ENCODE data around the gene PLCL2.

PLCL2 gene

DNA sequence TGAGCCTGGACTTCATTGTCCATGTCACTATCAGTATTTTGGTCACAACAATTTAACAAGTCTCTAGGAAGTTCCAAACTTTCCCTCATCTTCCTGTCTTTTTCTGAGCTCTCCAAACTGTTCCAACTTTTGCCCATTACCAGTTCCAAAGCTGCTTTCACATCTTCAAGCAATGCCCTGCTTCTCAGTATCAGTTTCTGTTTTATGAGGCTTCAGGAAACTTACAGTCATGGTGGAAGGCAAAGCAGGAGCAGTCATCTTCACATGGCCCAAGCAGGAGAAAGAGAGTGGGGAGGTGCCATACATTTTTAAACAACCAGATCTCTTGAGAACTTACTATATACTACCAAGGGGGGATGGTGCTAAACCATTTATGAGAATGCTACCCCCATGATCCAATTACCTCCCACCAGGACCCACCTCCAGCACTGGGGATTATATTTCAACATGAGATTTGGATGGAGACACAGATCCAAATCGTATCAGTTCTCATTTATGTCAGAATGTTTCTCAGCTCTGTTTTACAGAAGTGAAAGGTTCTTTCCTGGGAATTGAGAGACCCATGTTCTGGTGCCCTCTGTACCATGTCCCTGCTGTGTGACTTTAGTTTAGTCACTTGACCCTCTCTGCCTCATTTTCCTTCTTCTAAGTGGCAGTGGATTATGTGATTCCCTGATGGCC, 169.7 kb downstream of the PLCL2 start:
- Histone ChIP-seq H4K20me1 (ENCODE audit: control insufficient read depth, insufficient read depth, low read depth, low read length) (no peaks in the 10 kb centered on the region), H3K36me3 (ENCODE audit: control insufficient read depth, low read length) (peaks cover 9% of the 10 kb centered on the region), H3K9me2 (replicated peaks; ENCODE audit: control insufficient read depth, low read length) (no peaks in the 10 kb centered on the region), H3F3A (ENCODE audit: control insufficient read depth, insufficient read depth) (no peaks in the 10 kb centered on the region), H3K4me2 (ENCODE audit: low read length) (no peak overlapping the region), H3K27me3 (ENCODE audit: control insufficient read depth, low read length) (no peaks in the 10 kb centered on the region), H3K4me1 (ENCODE audit: control insufficient read depth, low read length) (no peaks in the 10 kb centered on the region), H3K9me3 (ENCODE audit: control insufficient read depth, insufficient read depth, low read length) (no peaks in the 10 kb centered on the region), H3K4me3 (ENCODE audit: low read length) (no peak overlapping the region), H3K27ac (ENCODE audit: low read depth, low read length) (no peak overlapping the region), H3K79me2 (ENCODE audit: control insufficient read depth, low read length) (no peaks in the 10 kb centered on the region)
- TF ChIP-seq, protein P1, sequence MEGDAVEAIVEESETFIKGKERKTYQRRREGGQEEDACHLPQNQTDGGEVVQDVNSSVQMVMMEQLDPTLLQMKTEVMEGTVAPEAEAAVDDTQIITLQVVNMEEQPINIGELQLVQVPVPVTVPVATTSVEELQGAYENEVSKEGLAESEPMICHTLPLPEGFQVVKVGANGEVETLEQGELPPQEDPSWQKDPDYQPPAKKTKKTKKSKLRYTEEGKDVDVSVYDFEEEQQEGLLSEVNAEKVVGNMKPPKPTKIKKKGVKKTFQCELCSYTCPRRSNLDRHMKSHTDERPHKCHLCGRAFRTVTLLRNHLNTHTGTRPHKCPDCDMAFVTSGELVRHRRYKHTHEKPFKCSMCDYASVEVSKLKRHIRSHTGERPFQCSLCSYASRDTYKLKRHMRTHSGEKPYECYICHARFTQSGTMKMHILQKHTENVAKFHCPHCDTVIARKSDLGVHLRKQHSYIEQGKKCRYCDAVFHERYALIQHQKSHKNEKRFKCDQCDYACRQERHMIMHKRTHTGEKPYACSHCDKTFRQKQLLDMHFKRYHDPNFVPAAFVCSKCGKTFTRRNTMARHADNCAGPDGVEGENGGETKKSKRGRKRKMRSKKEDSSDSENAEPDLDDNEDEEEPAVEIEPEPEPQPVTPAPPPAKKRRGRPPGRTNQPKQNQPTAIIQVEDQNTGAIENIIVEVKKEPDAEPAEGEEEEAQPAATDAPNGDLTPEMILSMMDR (IDR thresholded peaks at IDR 0.05; ENCODE audit: low read depth, low read length, poor library complexity, severe bottlenecking): no peak
- no peak for TF ChIP-seq EZH2phosphoT487 (IDR thresholded peaks at IDR 0.05; ENCODE audit: borderline replicate concordance, low read length)

DNA sequence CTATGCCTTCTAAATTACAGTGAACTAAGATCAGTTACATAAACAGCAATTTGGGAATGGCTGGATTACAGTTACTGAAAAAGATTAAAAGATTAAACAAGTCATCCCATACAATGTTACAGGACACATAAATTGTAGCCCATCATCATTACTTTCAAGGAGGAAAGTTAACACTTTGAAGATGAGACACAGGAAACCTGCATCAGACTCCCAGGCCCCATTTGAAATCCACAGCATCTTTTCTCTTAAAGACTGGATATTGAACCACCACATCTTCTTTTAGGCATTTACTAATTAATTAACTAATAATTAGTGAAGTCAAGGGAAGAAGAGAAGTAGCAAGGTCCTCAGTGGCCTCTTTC, 170.2 kb downstream of the PLCL2 start:
- Histone ChIP-seq H3K4me1 (ENCODE audit: control insufficient read depth, low read length) (no peaks in the 10 kb centered on the region), H3K27me3 (ENCODE audit: control insufficient read depth, low read length) (no peaks in the 10 kb centered on the region), H3F3A (ENCODE audit: control insufficient read depth, insufficient read depth) (no peaks in the 10 kb centered on the region; the same call in 1 of the 2 replicates), H3K4me3 (ENCODE audit: low read length) (no peak overlapping the region), H3K36me3 (ENCODE audit: control insufficient read depth, low read length) (peaks cover 11% of the 10 kb centered on the region), H3K27ac (ENCODE audit: low read depth, low read length) (no peak overlapping the region), H3K9me3 (ENCODE audit: control insufficient read depth, insufficient read depth, low read length) (no peaks in the 10 kb centered on the region), H4K20me1 (ENCODE audit: control insufficient read depth, insufficient read depth, low read depth, low read length) (no peaks in the 10 kb centered on the region), H3K79me2 (ENCODE audit: control insufficient read depth, low read length) (no peaks in the 10 kb centered on the region), H3K9me2 (replicated peaks; ENCODE audit: control insufficient read depth, low read length) (no peaks in the 10 kb centered on the region), H3K4me2 (ENCODE audit: low read length) (no peak overlapping the region)
- TF ChIP-seq EZH2phosphoT487 (IDR thresholded peaks at IDR 0.05; ENCODE audit: borderline replicate concordance, low read length): no peak
- TF ChIP-seq, protein P1 (IDR thresholded peaks at IDR 0.05; ENCODE audit: low read depth, low read length, poor library complexity, severe bottlenecking): no peak

DNA sequence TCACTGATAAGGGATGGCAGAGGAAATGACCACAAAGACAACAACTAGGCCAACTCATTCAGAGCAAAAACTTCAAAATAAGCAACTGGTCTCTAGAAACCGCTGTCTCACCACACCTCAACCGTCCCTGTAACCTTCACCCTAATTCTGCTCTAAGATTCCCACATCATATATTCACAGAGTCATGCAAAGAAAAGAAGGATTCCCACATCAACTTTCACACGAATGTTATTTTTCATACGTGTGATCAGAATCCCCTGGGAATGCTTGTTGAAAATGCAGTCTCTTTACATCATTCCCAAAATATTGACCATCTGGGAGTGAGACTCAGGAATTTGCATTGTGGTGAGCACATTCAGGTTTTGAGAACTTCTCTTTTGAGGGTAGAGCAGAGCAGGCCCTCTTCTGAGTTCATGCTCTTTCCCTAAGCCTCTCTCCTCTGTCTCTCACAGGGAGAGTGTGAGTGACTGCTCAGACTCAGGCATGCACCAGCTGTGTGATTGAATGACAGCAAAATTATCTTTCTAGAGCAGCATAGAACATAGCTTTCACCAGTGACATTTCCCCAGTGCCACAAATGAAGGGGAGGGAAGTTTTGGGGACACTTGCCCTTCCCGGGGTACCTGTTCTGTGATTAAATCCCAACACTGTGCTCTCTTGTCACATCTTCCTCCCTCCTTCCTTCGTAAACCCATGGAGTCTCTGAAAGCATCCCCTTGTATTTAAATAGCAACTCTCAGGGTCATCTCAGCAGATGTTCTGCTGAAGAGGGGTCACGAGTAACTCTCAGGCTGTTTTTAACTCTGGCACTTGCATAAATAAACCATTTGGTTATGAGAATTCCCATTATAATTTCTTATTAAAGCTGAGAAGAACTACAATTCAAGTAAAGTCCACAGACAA, 170.9 kb downstream of the PLCL2 start:
- H3K36me3 ChIP-seq (ENCODE audit: control insufficient read depth, low read length): peaks cover 15% of the 10 kb centered on the region
- H3K9me3 ChIP-seq (ENCODE audit: control insufficient read depth, insufficient read depth, low read length): no peaks in the 10 kb centered on the region
- no peaks in the 10 kb centered on the region for H3K27me3 ChIP-seq (ENCODE audit: control insufficient read depth, low read length)
- H3K4me1 ChIP-seq (ENCODE audit: control insufficient read depth, low read length): no peaks in the 10 kb centered on the region
- no peaks in the 10 kb centered on the region for H3K9me2 ChIP-seq (replicated peaks; ENCODE audit: control insufficient read depth, low read length)
- no peaks in the 10 kb centered on the region for H3K79me2 ChIP-seq (ENCODE audit: control insufficient read depth, low read length)
- H3K4me3 ChIP-seq (ENCODE audit: low read length): no peak overlapping the region
- H3F3A ChIP-seq (ENCODE audit: control insufficient read depth, insufficient read depth): no peaks in the 10 kb centered on the region; the same call in 1 of the 2 replicates
- H3K4me2 ChIP-seq (ENCODE audit: low read length): no peak overlapping the region
- H4K20me1 ChIP-seq (ENCODE audit: control insufficient read depth, insufficient read depth, low read depth, low read length): no peaks in the 10 kb centered on the region
- TF ChIP-seq, protein P1 (IDR thresholded peaks at IDR 0.05; ENCODE audit: low read depth, low read length, poor library complexity, severe bottlenecking): no peak
- TF ChIP-seq EZH2phosphoT487 (IDR thresholded peaks at IDR 0.05; ENCODE audit: borderline replicate concordance, low read length): no peak
- H3K27ac ChIP-seq (ENCODE audit: low read depth, low read length): no peak overlapping the region
